HG03442 (cell line): ENCODE data around the gene DDTL.
"Not testable (repeated sequence)": the region's sequence is repeated elsewhere in the genome, so short reads cannot be mapped to it uniquely, and the experiment has no call there.

Experiments used
- ATAC-seq: cut with Tn5 transposase; IDR thresholded peaks from one replicate; pipeline ENCODE4 v1.9.1; 2021; ENCODE audit warnings: mild to moderate bottlenecking, moderate library complexity; ENCODE audit not compliant: unreplicated experiment

The DDTL gene

GRCh38 chr22:23966568-23966967 is at the start of gene DDTL:
Gene DDTL (plus strand): TSS chr22:23966888. CDS start chr22:23966915, 27 bp downstream.
- ATAC-seq, result peak; percentile 85

- ATAC-seq, result not testable (repeated sequence)
These were observed 46.4 kb upstream of the DDTL start for GRCh38 chr22:23920267-23920611.

GRCh38 chr22:23921586-23922201 is 45.0 kb upstream of the DDTL start:
- not testable (repeated sequence) for ATAC-seq

GRCh38 chr22:23922921-23923320 is 43.8 kb upstream of the DDTL start:
- ATAC-seq, result no peak

GRCh38 chr22:23925020-23925606 is 41.6 kb upstream of the DDTL start:
- no peak for ATAC-seq

GRCh38 chr22:23926561-23926960 is 40.1 kb upstream of the DDTL start:
- no peak for ATAC-seq

- ATAC-seq, result no peak
These were observed 28.2 kb upstream of the DDTL start for GRCh38 chr22:23938328-23939016.

GRCh38 chr22:23939017-23939357 is 27.7 kb upstream of the DDTL start:
- no peak for ATAC-seq

- ATAC-seq, result not testable (repeated sequence)
These were observed 26.5 kb upstream of the DDTL start for GRCh38 chr22:23940166-23940565.

- not testable (repeated sequence) for ATAC-seq
These were observed 19.3 kb upstream of the DDTL start for GRCh38 chr22:23947391-23947790.

- ATAC-seq, result not testable (repeated sequence)
These were observed 16.9 kb upstream of the DDTL start for GRCh38 chr22:23949764-23950163.

GRCh38 chr22:23951383-23951782 is 15.3 kb upstream of the DDTL start:
- ATAC-seq, result not testable (repeated sequence)

GRCh38 chr22:23952794-23953405 is 13.8 kb upstream of the DDTL start:
- not testable (repeated sequence) for ATAC-seq

- ATAC-seq, result not testable (repeated sequence)
These were observed 13.2 kb upstream of the DDTL start for GRCh38 chr22:23953485-23953884.

GRCh38 chr22:23954193-23954990 is 12.3 kb upstream of the DDTL start:
- not testable (repeated sequence) for ATAC-seq

- not testable (repeated sequence) for ATAC-seq
These were observed 11.7 kb upstream of the DDTL start for GRCh38 chr22:23954991-23955305.

- ATAC-seq, result not testable (repeated sequence)
These were observed 10.8 kb upstream of the DDTL start for GRCh38 chr22:23955886-23956285.

- not testable (repeated sequence) for ATAC-seq
These were observed 10.3 kb upstream of the DDTL start for GRCh38 chr22:23956301-23956900.

GRCh38 chr22:23961084-23961771 is 5.5 kb upstream of the DDTL start, which contains the start of gene GSTT2B:
Gene GSTT2B (minus strand): TSS chr22:23961195. CDS start chr22:23961131, 64 bp downstream.
- ATAC-seq, result not testable (repeated sequence)

- ATAC-seq, result not testable (repeated sequence)
These were observed 594 bp upstream of the DDTL start for GRCh38 chr22:23966094-23966493.
